Measurements from ENCODE around the gene ADAM22.

Gene ADAM22

GRCh38 chr7:88204525-88205110 is 270.6 kb downstream of the ADAM22 start:
- Mint-ChIP-seq H3K27ac (ENCODE audit: low read depth) (no peak overlapping the region), H3K36me3 (ENCODE audit: insufficient read depth) (peaks cover 47% of the 10 kb centered on the region)
- ATAC-seq (replicated peaks; ENCODE audit: extremely low read depth, poor library complexity, severe bottlenecking): no peak

GRCh38 chr7:88205179-88205578 is 271.1 kb downstream of the ADAM22 start:
- Mint-ChIP-seq H3K27ac (ENCODE audit: low read depth) (no peak overlapping the region), H3K4me1 (peaks cover 24% of the 10 kb centered on the region), H3K9me3 (no peaks in the 10 kb centered on the region), H3K4me3 (no peak overlapping the region), H3K36me3 (ENCODE audit: insufficient read depth) (peaks cover 52% of the 10 kb centered on the region), H3K27me3 (no peaks in the 10 kb centered on the region)
- DNase-seq (ENCODE audit: low spot score in 2 of 2) (no peak), ATAC-seq (replicated peaks; ENCODE audit: extremely low read depth, poor library complexity, severe bottlenecking) (no peak)

More at GRCh38 chr7:88204525-88205110, 270.6 kb downstream of the ADAM22 start:
- H3K27me3 Mint-ChIP-seq: no peaks in the 10 kb centered on the region
- peaks cover 24% of the 10 kb centered on the region for H3K4me1 Mint-ChIP-seq
- no peak for DNase-seq (ENCODE audit: low spot score in 2 of 2)
- no peaks in the 10 kb centered on the region for H3K9me3 Mint-ChIP-seq
- H3K4me3 Mint-ChIP-seq: no peak overlapping the region

GRCh38 chr7:88206254-88206653 is 272.2 kb downstream of the ADAM22 start:
- Mint-ChIP-seq H3K36me3 (ENCODE audit: insufficient read depth) (peaks cover 53% of the 10 kb centered on the region), H3K27ac (ENCODE audit: low read depth) (no peak overlapping the region), H3K9me3 (no peaks in the 10 kb centered on the region), H3K4me3 (no peak overlapping the region), H3K4me1 (peaks cover 24% of the 10 kb centered on the region), H3K27me3 (no peaks in the 10 kb centered on the region)
- ATAC-seq (replicated peaks; ENCODE audit: extremely low read depth, poor library complexity, severe bottlenecking) (no peak), DNase-seq (ENCODE audit: low spot score in 2 of 2) (no peak)

- Mint-ChIP-seq H3K4me1 (peaks cover 19% of the 10 kb centered on the region), H3K9me3 (no peaks in the 10 kb centered on the region), H3K27me3 (no peaks in the 10 kb centered on the region), H3K4me3 (no peak overlapping the region), H3K36me3 (ENCODE audit: insufficient read depth) (peaks cover 56% of the 10 kb centered on the region), H3K27ac (ENCODE audit: low read depth) (no peak overlapping the region)
- no peak for ATAC-seq (replicated peaks; ENCODE audit: extremely low read depth, poor library complexity, severe bottlenecking)
- no peak for DNase-seq (ENCODE audit: low spot score in 2 of 2)
Observed at GRCh38 chr7:88208521-88208920, 274.5 kb downstream of the ADAM22 start.

- peaks cover 39% of the 10 kb centered on the region for H3K36me3 Mint-ChIP-seq (ENCODE audit: insufficient read depth)
- no peak for ATAC-seq (replicated peaks; ENCODE audit: extremely low read depth, poor library complexity, severe bottlenecking)
- H3K27ac Mint-ChIP-seq (ENCODE audit: low read depth): no peak overlapping the region
- peaks cover 20% of the 10 kb centered on the region for H3K4me1 Mint-ChIP-seq
- H3K4me3 Mint-ChIP-seq: no peak overlapping the region
- H3K27me3 Mint-ChIP-seq: no peaks in the 10 kb centered on the region
- DNase-seq (ENCODE audit: low spot score in 2 of 2): no peak
- no peaks in the 10 kb centered on the region for H3K9me3 Mint-ChIP-seq
Observed at GRCh38 chr7:88212918-88213317, 278.9 kb downstream of the ADAM22 start.

- Mint-ChIP-seq H3K4me3 (no peak overlapping the region), H3K27ac (ENCODE audit: low read depth) (no peak overlapping the region), H3K27me3 (no peaks in the 10 kb centered on the region), H3K9me3 (no peaks in the 10 kb centered on the region), H3K4me1 (peaks cover 31% of the 10 kb centered on the region), H3K36me3 (ENCODE audit: insufficient read depth) (peaks cover 30% of the 10 kb centered on the region)
- no peak for DNase-seq (ENCODE audit: low spot score in 2 of 2)
- ATAC-seq (replicated peaks; ENCODE audit: extremely low read depth, poor library complexity, severe bottlenecking): no peak
Observed at GRCh38 chr7:88214456-88214855, 280.4 kb downstream of the ADAM22 start.

GRCh38 chr7:88215295-88215694 is 281.2 kb downstream of the ADAM22 start:
- no peaks in the 10 kb centered on the region for H3K27me3 Mint-ChIP-seq
- ATAC-seq (replicated peaks; ENCODE audit: extremely low read depth, poor library complexity, severe bottlenecking) (no peak), DNase-seq (ENCODE audit: low spot score in 2 of 2) (no peak)
- no peak overlapping the region for H3K27ac Mint-ChIP-seq (ENCODE audit: low read depth)
- no peak overlapping the region for H3K4me3 Mint-ChIP-seq
- peaks cover 35% of the 10 kb centered on the region for H3K4me1 Mint-ChIP-seq
- peaks cover 27% of the 10 kb centered on the region for H3K36me3 Mint-ChIP-seq (ENCODE audit: insufficient read depth)
- H3K9me3 Mint-ChIP-seq: no peaks in the 10 kb centered on the region

- no peaks in the 10 kb centered on the region for H3K9me3 Mint-ChIP-seq
- no peak overlapping the region for H3K27ac Mint-ChIP-seq (ENCODE audit: low read depth)
- H3K36me3 Mint-ChIP-seq (ENCODE audit: insufficient read depth): peaks cover 26% of the 10 kb centered on the region
- no peak overlapping the region for H3K4me3 Mint-ChIP-seq
- H3K4me1 Mint-ChIP-seq: peaks cover 42% of the 10 kb centered on the region
- H3K27me3 Mint-ChIP-seq: no peaks in the 10 kb centered on the region
- no peak for ATAC-seq (replicated peaks; ENCODE audit: extremely low read depth, poor library complexity, severe bottlenecking)
- no peak for DNase-seq (ENCODE audit: low spot score in 2 of 2)
Observed at GRCh38 chr7:88216276-88216675, 282.2 kb downstream of the ADAM22 start.

GRCh38 chr7:88217675-88218428 is 283.8 kb downstream of the ADAM22 start:
- Mint-ChIP-seq H3K4me1 (peaks cover 41% of the 10 kb centered on the region), H3K9me3 (no peaks in the 10 kb centered on the region), H3K27ac (ENCODE audit: low read depth) (peak overlapping the region; percentile 95), H3K27me3 (no peaks in the 10 kb centered on the region), H3K4me3 (peak overlapping the region; percentile 95), H3K36me3 (ENCODE audit: insufficient read depth) (peaks cover 25% of the 10 kb centered on the region)
- DNase-seq (ENCODE audit: low spot score in 2 of 2): no peak
- no peak for ATAC-seq (replicated peaks; ENCODE audit: extremely low read depth, poor library complexity, severe bottlenecking)

GRCh38 chr7:88218429-88218745 is 284.3 kb downstream of the ADAM22 start:
- no peak for ATAC-seq (replicated peaks; ENCODE audit: extremely low read depth, poor library complexity, severe bottlenecking)
- Mint-ChIP-seq H3K4me1 (peaks cover 36% of the 10 kb centered on the region), H3K4me3 (peak overlapping the region; percentile 95), H3K27me3 (no peaks in the 10 kb centered on the region), H3K36me3 (ENCODE audit: insufficient read depth) (peaks cover 24% of the 10 kb centered on the region), H3K9me3 (no peaks in the 10 kb centered on the region), H3K27ac (ENCODE audit: low read depth) (peak overlapping the region; percentile 95)
- no peak for DNase-seq (ENCODE audit: low spot score in 2 of 2)

GRCh38 chr7:88218836-88219605 is 285.0 kb downstream of the ADAM22 start:
- Mint-ChIP-seq H3K9me3 (no peaks in the 10 kb centered on the region), H3K27me3 (no peaks in the 10 kb centered on the region), H3K4me1 (peaks cover 32% of the 10 kb centered on the region), H3K27ac (ENCODE audit: low read depth) (peak overlapping the region; percentile 95), H3K4me3 (peak overlapping the region; percentile 95), H3K36me3 (ENCODE audit: insufficient read depth) (peaks cover 21% of the 10 kb centered on the region)
- DNase-seq (ENCODE audit: low spot score in 2 of 2) (peak; percentile 18 to 26), ATAC-seq (replicated peaks; ENCODE audit: extremely low read depth, poor library complexity, severe bottlenecking) (peak; percentile 2)

GRCh38 chr7:88219781-88220747 is 286.0 kb downstream of the ADAM22 start, which contains the start of gene SRI:
Gene SRI, minus strand, starts transcription at chr7:88220038. Its CDS starts 12 bp downstream, at chr7:88220026.
- Mint-ChIP-seq H3K27me3 (no peaks in the 10 kb centered on the region), H3K9me3 (no peaks in the 10 kb centered on the region), H3K4me1 (peaks cover 28% of the 10 kb centered on the region), H3K36me3 (ENCODE audit: insufficient read depth) (peaks cover 19% of the 10 kb centered on the region), H3K4me3 (peak within 1 kb of the TSS; percentile 95), H3K27ac (ENCODE audit: low read depth) (peak within 1 kb of the TSS; percentile 95)
- ATAC-seq (replicated peaks; ENCODE audit: extremely low read depth, poor library complexity, severe bottlenecking) (peak; percentile 95), DNase-seq (ENCODE audit: low spot score in 2 of 2) (peak; percentile 87)
